Measurements from ENCODE around the gene CFAP119.

- no peak for TF ChIP-seq CTCF (IDR thresholded peaks at IDR 0.05)
- TF ChIP-seq POLR2A (IDR thresholded peaks at IDR 0.05), result no peak
- TF ChIP-seq POLR2AphosphoS5 (IDR thresholded peaks at IDR 0.05), result no peak
Observed at GRCh38 chr16:30808146-30808545, 46.3 kb upstream of the CFAP119 start.

Data from sigmoid colon (tissue), 4 donors.